B cell (primary cell): Measurements from ENCODE around the gene TSPAN17.

Source experiments
- EZH2 ChIP-seq: IDR thresholded peaks from 2 replicates; pipeline ENCODE4 v1.6.1; 2012; ENCODE audit warnings: borderline replicate concordance, low read depth, mild to moderate bottlenecking, moderate library complexity, low read length; ENCODE audit not compliant: insufficient read depth, poor library complexity, severe bottlenecking
- TF ChIP-seq, protein P1 (sequence below): fragments of 200-600 bp; IDR thresholded peaks from one replicate; pipeline ENCODE4 v1.8.0; 2022; ENCODE audit warnings: antibody characterized with exemption, mild to moderate bottlenecking

DNA sequence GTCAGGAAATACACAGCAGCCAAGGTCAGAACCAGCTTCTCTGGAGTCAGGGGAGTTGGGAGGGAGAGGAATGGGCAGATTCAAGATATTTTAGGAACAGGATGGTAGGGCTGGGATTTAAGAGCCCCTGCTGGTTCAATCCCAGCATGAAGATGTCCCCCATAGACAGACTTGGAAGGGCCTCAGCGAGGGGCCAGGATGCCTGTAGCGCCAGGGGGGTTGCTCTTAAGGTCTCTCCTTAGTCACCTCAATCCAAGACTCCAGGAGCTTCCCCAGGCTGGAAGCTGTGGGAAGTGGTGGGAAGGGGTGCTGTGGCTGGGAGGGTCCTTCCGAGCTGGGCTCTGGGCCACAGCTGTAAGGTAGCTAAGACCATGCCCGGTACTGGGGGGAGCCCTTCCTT, 8.1 kb upstream of the TSPAN17 start:
- TF ChIP-seq, protein P1, sequence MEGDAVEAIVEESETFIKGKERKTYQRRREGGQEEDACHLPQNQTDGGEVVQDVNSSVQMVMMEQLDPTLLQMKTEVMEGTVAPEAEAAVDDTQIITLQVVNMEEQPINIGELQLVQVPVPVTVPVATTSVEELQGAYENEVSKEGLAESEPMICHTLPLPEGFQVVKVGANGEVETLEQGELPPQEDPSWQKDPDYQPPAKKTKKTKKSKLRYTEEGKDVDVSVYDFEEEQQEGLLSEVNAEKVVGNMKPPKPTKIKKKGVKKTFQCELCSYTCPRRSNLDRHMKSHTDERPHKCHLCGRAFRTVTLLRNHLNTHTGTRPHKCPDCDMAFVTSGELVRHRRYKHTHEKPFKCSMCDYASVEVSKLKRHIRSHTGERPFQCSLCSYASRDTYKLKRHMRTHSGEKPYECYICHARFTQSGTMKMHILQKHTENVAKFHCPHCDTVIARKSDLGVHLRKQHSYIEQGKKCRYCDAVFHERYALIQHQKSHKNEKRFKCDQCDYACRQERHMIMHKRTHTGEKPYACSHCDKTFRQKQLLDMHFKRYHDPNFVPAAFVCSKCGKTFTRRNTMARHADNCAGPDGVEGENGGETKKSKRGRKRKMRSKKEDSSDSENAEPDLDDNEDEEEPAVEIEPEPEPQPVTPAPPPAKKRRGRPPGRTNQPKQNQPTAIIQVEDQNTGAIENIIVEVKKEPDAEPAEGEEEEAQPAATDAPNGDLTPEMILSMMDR, result no peak
- no peak for TF ChIP-seq EZH2
